LNCAP (cell line): ENCODE measurements around the gene TPRG1L.

ENCODE experiments used
- TF ChIP-seq, protein P1 (sequence below): fragments of 450-650 bp; IDR thresholded peaks from 2 replicates; pipeline ENCODE4 v1.5.1; 2017; ENCODE audit warnings: mild to moderate bottlenecking

Gene TPRG1L

DNA sequence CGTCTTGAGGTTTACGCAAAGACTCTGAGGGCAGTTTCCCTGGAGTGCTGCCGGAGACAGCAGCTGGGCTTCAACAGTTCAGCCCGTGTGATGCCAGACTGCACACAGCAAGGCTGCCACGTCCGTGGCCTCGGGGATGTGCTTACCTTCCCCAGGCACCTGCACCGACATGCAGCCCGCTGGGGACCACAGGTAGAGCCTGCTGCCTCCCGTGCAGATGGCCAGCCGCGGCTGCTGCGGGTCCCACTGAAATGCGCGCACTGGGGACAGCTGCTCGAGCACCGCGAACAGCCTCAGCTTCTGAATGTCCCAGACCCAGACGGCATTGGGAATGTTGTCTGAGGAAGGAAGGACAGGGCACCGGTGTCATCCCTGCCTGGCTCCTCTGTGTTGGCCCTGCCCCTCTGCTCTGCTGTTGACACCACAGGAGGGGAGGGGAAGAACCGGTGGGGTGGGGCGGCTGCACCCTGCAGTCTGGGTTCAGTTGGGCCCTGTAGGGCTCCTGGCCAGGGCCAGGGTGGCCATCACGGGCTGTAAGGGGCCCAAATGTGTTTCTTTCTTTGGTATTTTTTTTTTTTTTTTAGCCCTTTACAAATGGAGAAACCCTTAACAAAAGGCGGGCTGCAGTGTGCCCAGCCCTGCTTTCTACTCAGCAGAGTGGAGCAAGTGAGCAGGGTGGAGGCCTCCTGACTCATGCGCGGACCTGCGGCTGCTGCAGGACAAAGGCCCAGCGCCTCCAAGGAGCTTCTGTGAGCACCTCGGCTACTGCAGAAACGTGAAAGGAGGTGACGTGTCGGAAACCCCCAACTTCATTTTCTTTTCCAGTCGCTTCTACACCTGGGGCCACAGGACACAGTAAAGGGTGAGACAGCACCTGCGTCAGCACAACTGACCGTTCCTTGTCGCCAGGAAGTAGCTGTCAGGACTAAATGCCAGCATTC lies 6.8 kb downstream of the TPRG1L start:
- TF ChIP-seq, protein P1, sequence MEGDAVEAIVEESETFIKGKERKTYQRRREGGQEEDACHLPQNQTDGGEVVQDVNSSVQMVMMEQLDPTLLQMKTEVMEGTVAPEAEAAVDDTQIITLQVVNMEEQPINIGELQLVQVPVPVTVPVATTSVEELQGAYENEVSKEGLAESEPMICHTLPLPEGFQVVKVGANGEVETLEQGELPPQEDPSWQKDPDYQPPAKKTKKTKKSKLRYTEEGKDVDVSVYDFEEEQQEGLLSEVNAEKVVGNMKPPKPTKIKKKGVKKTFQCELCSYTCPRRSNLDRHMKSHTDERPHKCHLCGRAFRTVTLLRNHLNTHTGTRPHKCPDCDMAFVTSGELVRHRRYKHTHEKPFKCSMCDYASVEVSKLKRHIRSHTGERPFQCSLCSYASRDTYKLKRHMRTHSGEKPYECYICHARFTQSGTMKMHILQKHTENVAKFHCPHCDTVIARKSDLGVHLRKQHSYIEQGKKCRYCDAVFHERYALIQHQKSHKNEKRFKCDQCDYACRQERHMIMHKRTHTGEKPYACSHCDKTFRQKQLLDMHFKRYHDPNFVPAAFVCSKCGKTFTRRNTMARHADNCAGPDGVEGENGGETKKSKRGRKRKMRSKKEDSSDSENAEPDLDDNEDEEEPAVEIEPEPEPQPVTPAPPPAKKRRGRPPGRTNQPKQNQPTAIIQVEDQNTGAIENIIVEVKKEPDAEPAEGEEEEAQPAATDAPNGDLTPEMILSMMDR = no peak

DNA sequence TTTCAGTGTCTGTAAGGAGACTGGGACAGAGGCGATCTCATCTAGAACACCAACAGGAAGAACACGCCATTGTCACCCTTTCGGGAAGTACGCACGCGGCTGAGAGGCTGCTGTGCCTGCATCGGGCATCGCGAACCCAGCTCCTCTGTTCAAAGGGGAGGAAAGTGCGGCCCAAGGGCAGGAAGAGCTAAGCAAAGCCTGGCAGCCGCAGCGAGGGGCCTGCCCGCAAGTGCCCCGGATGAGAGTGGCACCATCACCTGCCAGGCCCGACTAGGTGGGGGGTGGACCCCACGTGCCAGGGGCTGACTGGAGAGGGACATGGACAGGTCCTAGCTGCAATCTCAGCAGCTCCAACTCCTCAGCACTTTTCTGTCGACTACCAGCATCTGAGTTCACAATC lies 7.5 kb downstream of the TPRG1L start:
- TF ChIP-seq, protein P1 = no peak

DNA sequence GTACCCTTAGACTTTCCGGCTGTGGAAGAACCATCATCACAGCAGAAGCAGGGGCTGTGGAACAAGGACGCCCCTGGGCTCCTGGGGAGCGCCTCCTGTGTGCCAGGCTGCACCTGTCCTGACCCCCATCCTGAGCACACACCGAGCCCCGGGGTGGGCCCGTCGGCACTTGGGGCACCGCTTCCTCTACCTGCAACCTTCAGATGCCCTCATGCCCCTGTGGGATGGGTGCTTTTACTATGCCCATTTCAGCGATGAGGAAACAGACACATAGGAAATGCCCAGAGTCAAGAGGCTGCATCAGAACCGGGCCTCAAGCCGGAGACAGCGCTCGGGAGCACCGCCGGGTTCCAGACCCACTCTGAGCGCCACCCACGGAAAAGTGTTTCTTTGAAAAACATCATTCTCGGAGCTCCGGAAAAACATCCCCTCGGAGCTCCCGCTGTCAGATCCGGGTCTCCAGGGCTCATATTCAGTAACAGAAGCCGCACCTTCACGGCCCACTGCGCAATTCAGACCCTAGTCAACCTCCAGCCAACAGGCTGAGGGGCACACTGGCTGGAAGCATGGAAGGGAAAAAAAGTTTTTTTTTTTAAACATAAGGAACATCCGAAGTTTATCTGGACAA lies 8.0 kb downstream of the TPRG1L start:
- TF ChIP-seq, protein P1 = no peak

DNA sequence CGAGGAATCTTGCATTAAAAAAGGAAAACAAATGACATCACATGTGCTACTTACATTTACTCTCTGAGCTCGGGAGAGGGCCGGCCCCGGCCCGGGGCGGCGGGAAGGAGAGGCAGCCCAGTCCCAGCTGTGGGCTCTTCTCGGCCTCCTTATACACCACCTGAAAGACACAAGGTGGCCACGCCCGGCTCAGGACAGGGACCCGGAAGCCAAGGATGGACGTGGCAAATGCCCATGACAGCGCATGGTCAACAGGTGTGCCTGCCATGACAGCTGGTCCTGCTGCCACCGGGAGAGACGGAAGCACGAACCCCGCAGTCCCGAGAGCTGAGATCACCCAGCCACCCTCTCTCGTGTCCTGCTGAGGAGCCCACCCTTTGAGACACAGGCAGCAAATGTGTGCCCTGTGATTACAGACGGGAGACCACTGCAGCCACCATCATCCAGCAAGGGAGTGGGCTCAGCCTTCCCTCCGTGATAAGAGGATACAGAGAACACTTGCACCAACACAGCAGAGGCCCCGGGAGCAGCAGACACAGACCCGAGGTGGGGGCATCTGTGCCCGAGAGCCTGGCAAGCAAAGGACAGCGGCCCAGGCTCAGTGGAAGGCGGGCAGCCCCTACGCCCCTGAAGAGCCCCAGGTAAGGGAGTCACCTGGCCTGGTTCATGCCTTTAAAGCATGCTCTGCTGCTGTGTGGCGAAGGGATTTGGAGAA lies 8.7 kb downstream of the TPRG1L start:
- TF ChIP-seq, protein P1 = no peak

DNA sequence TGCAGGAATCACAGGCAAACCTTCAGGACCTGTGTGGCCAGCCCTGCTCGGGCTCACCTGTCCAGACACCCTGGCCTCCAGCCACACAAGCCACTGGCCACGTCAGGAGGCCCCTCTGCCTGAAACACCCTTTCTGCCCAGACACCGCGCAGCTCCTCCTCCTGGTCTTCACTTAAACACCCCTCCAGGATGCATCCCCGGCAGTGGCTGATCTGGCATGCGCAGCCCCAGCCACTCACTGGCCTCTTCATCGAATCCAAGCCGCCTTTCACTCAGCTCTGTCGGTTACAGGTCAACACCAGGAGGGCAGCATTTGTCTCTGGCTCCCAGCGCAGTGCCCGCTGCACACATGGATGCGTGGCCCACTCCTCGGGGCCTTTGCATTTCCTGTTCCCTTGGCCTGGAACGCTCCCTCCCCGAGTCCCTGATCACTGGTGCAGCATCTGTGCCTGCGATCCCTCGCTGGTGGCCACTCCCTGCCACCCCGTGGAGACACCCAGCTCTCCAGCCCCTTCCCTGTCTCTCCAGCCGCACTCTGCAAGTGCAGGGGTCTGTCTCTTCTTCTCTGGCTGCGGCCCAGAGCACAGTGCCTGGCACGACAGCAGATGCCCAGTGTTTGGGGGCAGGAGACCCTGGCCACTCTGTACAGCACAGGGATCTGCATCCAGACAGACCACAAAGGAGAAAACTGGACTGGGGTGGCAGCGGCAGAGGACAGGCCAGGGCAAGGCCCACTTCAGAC lies 9.4 kb downstream of the TPRG1L start:
- TF ChIP-seq, protein P1 = no peak

DNA sequence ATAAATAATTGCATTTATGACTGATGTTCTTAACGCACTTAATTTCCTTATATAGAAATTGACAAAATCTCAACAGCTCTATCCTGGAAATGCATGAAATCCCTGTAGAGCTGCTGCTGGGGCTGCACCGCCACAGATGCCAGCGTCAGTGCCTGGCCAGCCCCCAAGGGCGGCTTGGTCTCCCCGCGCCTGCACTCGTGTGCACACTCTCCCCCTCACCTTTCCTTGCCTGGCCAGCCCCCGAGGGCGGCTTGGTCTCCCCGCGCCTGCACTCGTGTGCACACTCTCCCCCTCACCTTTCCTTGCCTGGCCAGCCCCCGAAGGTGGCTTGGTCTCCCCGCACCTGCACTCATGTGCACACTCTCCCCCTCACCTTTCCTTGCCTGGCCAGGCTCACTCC lies 11.3 kb downstream of the TPRG1L start:
- TF ChIP-seq, protein P1 = no peak

DNA sequence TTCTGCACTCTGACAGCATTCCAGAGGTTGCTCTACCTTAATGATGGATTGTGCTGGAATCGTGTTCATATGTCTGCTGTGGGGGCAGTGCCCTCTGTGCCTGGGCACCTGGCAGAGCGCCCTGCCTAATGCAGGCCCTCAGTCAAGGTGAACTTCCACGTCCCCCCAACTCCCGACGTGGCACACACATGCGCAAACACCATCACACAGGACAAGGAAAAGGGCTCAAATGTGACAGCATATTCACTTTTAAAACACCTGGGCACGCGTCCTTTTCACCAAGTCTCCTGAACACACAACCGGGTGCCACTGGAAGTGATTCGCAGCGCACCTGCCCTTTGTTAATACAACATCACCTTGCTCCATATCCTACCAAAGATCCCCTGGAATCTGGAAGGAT lies 11.7 kb downstream of the TPRG1L start:
- TF ChIP-seq, protein P1 = no peak
